Measurements from ENCODE around the gene S100A16.

Gene S100A16

DNA sequence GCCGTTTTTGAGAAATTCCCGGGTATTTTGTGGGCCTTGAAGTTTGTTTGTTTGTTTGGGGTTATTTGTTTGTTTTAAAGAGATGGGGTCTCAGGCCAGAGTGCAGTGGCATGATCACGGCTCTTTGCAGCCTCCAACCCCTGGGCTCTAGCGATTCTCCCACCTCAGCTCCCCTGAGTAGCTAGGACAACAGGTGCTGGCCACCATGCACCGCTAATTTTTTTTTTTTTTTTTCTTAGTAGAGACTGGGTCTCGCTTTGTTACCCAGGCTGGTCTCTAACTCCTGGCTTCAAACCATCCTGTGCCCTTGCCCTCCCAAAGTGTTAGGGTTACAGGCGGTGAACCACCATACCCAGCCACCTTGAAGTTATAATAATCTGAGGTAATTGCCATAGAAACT is 22.9 kb upstream of the S100A16 start:
- DNase-seq: no peak

DNA sequence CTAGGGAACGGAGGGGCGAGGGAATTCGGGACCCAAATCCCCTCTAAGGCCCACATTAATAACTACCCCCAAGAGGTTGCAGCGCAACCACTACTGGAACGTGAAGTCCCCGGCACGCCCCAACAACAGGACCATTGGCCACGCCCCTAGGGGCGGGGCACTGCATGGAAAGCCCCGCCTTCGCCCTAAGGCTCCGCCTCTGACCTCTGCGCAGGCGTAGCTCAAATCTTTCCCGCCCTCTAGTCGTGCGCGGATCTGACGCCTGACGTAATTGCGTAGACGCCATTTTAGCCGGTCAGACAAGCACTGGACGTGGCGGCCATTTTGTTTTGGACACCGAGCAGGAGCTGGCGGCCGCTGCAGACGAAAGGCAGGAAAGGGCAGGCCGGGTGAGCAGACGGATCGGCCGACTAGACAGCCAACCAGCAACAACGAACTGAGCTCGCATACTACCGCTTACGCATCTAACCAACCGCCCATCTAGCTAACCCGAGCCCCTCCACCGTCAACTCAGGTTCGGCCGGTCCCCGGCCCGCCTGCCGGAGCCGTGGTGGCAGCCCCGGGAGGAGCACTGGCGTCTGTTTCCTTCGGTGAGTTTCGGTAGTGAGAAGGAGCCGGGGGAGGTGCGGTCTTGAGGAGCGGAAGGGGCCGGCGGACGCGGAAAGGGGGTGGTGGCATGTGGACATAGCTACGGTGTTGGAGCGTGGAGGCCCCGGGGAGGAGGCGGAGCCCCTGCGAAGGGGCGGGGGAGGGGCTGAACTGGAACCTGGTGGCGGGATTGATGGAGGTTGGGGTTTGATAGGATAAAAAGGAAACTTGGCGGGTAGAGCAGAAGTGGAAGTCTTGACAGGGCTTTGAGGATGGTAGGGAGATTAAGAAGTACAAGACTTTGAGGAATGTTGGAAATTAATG is 21.1 kb upstream of the S100A16 start, which contains the start of gene CHTOP:
CHTOP (plus strand) TSS at position 313 of the 912 bp plus-strand sequence. CDS start 2,523 bp downstream, outside the sequence.
- peak; percentile 99 for DNase-seq

DNA sequence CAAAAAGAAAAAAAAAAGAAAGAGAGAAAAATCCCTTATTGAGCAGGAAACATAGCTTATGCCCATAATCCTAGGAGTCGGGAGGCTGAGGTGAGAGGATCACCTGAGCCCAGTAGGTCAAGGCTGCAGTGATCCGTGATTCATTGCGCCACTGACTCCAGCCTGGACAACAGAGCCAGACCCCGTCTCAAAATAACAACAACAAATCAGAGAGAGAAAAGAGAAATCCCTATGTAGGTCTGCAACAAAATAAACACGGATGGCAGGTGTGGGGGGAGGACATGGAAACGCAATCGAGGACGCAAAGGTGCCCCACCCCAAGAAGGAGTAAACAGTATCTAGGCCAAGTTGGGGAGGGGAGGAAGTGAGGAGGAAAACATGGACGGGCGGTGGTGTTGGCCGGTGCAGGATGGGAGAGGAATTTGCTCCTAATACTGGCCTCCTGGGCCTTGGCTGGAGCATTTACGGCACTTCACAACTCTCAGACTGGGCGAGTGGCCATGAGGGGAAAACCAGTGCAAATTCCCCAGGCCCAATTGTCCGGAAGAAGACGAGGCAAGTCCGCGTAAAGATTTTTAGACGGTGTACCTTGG is 20.3 kb upstream of the S100A16 start:
- no peak for DNase-seq

DNA sequence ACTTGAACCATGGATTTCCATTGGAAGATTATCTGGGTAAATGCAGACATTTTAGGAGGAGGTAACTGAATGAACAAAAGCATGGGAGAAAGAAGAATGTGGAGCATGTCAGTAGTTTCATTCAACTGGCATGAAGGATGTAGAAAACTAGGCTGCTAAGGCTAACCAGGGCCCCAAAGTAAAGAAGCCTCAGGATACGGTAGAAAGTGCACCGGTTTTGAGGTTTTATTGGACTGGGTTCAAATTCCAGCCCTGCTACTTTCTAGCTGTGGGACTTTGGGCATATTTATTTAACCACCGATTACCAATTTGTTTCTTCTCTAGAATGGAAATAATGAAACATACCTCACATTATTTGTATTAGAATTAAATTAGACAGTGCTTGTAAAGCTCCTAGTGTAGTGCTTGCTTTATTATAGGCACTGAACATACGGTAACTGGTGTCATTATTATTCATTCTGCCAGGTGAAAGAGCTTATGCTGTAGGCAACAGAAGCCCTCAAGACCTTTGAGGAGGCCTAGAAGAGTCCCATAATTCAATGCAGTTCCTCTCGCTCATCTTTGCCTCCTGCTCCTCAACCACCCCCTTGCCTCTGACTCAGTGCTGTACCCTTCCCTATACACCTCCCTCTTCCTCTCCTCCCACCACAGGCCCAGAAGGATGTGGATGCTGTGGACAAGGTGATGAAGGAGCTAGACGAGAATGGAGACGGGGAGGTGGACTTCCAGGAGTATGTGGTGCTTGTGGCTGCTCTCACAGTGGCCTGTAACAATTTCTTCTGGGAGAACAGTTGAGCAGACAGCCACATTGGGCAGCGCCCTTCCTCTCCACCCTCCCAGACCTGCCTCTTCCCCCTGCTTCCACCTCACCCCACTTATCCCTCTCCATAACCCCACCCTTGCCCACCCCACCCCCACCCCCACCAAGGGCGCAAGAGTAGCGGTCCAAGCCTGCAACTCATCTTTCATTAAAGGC is 18.4 kb upstream of the S100A16 start:
- DNase-seq: no peak

DNA sequence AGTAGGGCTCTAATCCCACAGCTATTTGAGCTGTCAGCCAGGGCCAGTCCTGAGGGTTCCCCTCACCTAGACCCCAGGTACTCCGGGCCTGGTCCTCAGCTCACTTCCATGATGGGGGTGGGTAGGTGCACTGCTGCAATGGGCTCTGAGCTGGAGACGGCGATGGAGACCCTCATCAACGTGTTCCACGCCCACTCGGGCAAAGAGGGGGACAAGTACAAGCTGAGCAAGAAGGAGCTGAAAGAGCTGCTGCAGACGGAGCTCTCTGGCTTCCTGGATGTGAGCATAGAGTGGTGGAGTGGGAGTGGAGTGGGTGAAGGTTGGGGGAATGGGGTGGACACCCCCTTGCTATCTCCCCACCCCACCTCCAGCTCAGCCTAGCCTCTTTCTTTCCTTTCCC is 17.4 kb upstream of the S100A16 start:
- no peak for DNase-seq

DNA sequence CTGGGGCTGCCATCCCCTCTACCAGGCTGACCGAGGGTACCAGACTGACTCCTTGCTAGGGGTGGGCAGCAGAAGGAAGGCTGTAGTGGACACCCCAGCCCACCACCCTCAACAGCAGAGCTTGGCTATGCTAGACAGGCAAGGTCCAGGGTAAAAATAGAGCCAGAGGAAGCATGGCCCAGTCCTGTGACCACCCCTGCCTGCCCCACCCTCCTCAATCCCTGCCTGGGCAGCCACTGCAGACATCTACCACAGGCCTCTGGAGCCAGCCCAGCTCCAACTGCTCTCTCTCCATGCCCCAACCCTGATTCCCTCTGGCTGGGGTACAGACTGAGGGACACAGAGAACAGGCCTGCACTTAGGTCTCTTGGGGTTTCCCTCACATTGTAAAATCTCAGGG is 17.0 kb upstream of the S100A16 start:
- no peak for DNase-seq

DNA sequence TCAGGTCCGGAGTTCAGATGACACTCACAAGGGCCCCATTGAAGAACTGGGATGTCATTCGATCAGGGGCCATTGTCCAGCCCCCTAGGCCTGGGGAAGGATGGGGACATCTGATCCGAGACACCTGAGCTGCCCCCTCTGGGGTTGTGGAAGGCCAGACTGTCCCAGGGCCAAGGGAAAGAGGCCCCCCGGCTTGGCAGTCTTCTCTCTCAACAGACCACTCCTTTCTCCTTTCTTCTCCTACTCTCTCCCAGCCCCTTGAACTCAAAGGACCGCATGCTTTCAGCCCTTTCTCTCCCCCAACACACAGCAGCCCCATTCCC is 16.4 kb upstream of the S100A16 start:
- no peak for DNase-seq

DNA sequence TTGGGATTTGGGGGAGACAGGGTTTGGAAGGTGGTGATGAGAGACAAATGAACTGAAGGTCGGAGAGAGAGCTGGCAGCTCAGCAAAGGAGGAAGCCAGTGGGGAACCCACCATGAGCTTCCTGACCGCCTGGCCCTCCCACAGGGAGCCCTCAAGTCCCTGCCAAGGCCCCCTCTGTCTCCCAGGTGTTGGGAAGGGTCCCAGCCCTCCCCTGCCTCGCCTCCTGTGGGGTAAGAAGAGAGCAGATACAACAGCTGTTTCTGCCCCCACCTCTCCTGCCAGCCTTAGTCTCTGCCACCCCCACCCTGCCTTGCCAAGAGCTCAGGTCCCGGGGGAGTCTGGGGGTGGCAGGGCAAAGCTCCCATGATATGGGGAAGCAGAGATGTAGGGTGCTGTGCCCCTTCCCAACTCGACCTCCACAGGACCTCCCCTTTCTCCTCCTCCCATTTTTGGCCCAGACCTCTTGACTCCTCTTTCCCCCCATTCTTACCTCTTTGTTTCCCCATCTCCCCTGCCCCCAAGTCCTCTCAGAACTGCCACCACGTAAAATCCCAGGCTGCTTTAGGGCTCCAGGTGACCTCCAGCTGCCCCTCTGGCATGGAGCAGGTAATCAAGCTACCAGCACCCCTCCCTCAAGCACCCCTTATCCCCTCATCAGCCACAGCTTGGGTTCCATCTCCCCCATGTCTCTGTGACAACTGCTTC is 15.9 kb upstream of the S100A16 start:
- no peak for DNase-seq

DNA sequence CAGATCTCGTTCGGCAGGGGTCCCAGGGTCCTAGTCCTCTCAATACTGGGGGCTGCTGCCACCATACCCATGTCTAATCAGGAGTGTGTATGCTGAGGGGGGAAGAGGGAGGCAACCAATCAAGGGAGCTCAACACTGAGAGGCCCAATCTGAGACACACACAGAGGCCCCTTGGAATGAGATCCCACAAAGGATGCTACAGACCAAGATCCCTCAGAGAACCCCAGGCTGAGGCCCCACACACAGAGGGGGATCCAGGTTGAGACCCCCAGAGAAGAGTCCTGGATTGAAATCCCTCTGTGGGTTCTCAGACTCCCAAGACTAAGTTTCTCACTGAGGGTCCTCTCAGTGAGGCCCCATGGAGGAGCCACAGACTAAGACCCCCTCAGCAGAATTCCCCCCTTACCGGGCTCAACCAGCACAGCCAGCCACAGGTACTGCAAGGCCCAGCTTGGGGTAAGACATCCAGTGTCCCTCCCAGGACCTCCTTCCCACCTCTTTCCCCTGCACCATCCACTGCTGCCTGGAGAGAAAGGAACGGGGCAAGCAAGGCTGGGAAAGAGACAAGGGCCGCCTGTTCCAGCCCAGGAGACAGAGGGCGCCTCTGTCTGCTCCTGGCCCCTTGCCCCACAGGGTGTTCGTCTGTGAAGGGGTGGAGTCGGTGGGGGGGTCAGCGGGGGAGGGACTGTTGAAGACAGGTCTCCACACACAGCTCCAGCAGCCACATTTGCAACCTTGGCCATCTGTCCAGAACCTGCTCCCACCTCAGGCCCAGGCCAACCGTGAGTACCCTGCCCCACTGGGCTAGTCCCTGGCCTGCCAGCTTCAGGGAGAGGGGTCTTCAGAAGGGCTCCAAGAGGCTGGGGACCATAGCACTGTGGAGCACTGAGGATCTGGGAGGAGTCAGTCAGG is 15.0 kb upstream of the S100A16 start, which contains the start of gene S100A1:
S100A1 (plus strand) TSS at position 720 of the 912 bp plus-strand sequence. CDS start 2,088 bp downstream, outside the sequence.
- peak; percentile 33 for DNase-seq

DNA sequence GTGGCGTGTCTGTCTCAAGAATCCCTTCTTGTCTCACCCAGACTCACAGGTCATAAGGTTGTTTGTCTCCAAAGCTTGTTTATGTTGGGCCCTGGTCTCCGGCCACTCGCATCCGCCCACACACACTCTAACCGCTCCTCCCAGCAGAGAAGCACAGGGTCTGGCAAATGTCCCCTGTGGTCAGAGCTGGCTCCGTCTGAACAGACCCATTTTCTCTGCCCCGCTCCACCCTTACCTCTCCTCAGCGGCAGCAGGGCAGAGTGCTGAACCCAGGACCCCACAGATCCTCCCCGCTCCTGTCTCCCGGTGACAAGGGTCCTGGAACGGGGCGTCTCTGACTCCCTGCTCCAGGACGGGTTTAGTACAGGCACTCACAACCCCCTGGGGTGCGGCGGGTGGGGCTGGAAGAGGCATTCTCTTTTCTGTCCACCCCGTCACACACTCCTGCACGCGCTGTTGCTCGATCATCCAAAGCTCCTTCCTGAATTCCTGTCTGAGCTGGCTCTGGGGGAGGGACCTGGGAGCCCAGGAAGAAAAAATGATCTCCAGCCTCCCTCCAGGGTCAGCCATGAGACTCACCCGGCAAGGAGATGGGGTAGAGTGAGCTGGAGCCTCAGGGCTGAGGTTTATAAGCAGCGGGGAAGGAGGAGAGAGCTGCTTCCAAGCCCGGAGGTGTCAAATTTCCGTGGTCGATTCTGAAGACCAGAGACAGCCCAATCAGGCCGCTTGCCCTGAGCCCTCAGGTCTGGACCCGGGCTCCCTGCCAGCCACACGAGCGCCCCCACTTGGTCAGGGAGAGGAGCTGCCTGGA is 14.2 kb upstream of the S100A16 start, which contains the start of gene S100A13:
S100A13 (minus strand) TSS at position 602 of the 811 bp plus-strand sequence. CDS start 1,033 bp downstream, outside the sequence.
- DNase-seq: peak; percentile 94

DNA sequence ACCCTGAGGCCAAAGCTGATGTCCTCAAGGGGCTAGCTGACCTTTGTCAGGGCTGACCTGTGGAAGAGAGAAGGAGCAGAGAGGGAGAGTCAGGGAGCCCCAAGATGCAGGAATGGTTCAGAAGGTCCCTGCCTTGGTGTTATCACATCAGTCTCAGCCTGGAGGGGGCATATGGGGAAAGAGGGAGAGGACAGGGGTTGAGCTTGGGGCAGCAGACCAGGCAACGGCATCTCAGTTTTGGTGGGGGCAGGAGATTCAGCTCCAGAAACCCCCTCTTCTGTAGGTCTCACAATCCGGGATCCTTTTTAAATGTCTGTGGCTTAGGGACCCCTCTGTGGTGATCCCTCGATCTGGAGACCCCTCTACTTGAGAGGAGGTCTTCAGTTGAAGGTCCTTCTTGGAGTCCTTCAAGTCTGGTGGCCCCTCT is 13.6 kb upstream of the S100A16 start:
- no peak for DNase-seq

DNA sequence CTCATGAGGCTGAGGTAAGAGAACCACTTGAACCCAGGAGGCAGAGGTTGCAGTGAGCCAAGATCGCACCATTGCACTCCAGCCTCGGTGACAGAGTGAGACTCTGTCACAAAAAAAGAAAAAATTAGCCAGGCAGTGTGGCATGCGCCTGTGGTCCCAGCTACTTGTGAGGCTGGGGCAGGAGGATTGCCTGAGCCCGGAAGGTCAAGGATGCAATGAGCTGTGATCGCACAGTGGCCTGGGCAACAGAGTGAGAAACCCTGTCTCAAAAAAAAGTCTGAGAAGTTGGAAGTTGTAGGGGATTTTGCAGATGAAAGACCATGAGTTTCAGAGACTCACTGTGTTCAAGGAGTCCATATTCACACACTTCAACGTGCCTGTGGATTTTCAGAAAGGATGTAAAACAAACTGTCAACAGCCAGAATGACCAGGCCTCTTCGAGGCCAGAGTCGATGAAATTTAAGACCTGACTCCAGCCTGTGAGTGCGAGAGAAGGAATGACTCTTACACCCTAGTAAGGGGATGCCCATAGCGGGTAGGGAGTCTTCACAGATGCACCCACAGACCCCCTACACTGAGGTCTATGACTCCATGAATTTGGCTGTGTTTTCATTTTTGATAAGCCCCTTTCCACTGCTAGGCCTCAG is 12.2 kb upstream of the S100A16 start:
- DNase-seq: no peak

DNA sequence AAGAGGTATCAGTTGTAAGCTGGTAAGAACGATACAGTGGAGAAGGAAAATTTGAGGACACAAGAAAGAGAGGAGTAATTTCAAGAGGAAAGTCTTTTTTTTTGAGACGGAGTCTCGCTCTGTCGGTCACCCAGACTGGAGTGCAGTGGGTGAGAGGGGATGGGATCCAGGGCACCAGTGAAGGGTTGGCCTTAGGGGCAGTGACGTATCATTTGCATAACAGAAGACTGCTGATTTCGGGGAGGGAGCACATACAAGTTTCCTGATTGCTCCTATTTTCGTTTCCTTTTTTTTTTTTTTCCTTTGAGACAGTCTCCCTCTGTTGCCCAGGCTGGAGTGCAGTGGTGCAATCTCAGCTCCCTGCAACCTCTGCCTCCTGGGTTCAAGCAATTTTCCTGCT is 10.2 kb upstream of the S100A16 start:
- no peak for DNase-seq

DNA sequence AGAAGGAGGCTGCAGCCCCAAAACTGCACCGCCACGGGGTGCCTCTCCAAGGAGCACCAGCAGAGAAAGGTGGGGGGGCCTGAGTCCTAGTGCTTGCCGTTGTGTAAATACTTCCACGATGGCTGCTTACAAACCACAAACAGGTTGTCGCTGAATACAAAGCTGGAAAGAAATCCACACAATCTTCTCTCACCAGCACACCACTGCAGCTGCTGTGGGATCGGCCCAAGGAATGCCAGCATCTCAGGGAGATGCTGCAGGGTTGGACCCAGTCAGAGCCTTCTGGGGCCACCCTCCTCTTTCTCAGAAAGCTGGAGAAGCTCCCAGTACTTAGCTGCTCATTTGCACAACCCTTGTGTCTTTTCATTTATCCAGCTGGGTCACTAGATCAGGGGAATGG is 6.2 kb upstream of the S100A16 start:
- DNase-seq: no peak

DNA sequence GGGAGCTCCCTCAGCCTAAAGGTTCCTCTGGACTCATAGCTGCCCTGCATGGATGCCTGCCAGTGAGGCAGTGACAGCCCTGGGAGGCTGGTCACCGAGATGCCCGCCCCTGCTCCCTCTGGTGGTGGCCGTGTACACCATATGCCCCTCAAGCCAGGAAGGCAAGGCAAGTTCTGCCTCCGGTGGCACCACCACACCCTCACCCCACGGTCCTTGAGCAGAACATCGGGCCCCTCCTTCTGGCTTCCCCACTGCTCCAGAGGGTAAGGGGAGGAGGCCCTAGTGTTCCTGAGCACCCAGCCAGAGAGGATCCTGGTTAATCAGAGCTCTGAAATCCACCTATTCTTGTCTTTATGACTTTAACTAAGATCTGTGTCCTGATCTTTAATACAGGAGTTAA is 4.7 kb upstream of the S100A16 start:
- peak; percentile 88 for DNase-seq

DNA sequence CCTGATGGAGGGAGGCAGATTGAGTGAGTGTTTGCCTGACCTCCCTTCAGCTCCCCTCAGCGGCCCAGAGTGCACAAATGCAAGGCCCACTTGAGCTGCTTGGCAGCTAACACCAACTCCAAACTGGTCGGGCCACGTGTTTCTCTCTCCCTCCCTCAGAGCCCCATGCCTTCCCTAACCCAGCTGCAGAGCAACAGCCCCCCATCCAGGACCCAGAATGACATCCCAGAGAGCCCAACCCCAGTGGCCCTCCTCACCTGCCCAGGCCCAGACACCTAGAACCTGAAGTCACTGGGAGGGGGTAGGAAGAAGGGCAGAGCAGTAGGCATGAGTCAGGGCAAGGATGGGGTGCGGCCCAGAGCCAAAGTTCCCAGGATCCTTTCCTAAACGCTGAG is 4.0 kb upstream of the S100A16 start:
- no peak for DNase-seq

DNA sequence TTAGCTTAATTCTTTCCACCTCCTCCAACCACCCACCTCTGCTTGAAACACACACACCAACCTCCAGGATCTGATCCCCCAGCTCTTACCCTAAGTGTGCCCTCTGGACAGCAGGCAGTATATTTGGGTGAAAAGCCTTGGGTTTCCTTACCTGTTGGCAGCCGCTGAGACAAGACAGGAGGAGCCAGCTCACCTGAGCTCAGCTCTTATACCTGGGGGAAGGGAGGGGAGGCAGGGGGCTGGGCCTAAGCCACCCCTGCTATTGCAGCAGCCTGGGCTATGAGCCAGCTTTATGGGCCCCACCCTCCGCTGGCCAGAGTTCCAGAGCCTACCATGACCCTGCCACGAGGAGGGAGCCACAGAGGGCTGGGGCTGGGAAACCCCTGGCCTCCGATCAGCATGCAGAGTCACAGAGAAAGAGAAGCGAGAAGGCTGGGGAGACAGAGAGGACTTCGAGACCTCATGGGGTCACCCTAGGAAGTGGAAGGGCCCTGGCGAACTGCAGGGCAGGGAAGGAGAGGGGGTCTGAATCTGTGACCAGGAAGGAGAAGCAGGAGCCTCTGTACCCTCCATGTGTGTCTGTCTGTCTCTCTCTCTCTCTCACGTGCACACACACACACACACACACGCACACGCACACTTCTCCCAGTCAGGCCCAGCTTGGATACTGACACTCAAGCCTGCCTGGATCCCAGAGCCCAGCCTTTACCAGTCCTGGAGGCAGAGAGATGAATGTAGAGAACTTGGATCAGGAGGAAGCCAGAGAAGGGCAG is 3.4 kb upstream of the S100A16 start, which contains the start of gene S100A14:
S100A14 (minus strand) TSS at position 182 of the 773 bp plus-strand sequence. CDS start 467 bp downstream, outside the sequence.
- DNase-seq: no peak

DNA sequence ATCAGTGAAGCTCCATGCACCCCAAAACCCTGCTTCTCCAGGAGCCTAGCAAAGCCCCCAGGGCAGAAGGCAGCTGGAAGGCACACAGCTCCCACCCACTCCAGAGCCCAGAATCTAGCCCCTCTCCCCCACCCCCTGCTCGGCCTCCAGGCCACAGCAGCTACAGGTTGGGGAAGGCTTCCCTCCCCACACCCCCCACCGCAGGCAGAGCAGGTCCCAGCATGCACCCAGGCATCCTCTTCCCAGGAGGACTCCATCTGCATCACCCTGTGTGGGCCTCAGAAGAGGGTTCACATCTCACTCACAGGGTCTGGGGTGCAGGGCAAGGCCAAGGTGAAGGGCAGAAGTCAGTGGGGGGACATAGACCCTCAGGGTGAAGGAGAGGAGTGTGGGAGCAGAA is 2.5 kb upstream of the S100A16 start:
- DNase-seq: no peak

DNA sequence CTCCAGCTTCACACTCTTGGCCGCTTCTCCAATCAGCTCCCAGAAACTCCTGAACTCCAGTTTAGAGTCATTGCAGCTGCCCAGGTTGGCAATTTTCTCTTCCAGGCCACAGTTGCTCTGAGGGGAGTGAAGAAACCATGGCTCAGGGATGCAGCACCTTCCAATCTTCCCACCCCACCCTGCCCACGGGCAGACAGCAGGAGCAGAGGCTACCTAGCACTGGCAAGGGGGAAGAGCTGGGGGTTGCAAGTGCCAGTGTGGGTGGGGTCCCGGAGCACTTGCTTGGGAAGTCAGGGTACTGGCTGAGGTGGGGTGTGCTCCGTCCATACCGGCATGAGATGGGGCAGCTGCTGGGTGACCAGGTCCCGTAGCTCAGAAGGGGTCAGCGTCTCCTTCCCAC is 2.0 kb upstream of the S100A16 start:
- DNase-seq: no peak

All from DMS53 (cell line).